ENCODE measurements around the gene NDUFB7.
A peak's percentile ranks its signal among the peaks of the same experiment; 100 is the strongest.

NDUFB7 gene

GRCh38 chr19:14559916-14560775, 11.7 kb downstream of the NDUFB7 start:
- no peak for DNase-seq (ENCODE audit: low spot score)
- in situ Hi-C loops (cut with MboI; ENCODE audit: low sequenced_read_pairs, unreplicated experiment): loop anchor here (25.0 kb wide), 2 partner anchors 327 to 552 kb away; partner anchors contain the start of genes OR7A17 and SYDE1
- no peak for TF ChIP-seq CTCF (IDR thresholded peaks at IDR 0.05; ENCODE audit: borderline replicate concordance, control extremely low read depth, extremely low read depth, insufficient read depth, missing control alignments)

GRCh38 chr19:14558370-14559066, 13.3 kb downstream of the NDUFB7 start:
- no peak for TF ChIP-seq CTCF (IDR thresholded peaks at IDR 0.05; ENCODE audit: borderline replicate concordance, control extremely low read depth, extremely low read depth, insufficient read depth, missing control alignments)
- DNase-seq (ENCODE audit: low spot score): no peak
- in situ Hi-C loops (cut with MboI; ENCODE audit: low sequenced_read_pairs, unreplicated experiment): loop anchor here (25.0 kb wide), 2 partner anchors 329 to 554 kb away; partner anchors contain the start of genes OR7A17 and SYDE1

- DNase-seq (ENCODE audit: low spot score): peak; percentile 94
- in situ Hi-C loops (cut with MboI; ENCODE audit: low sequenced_read_pairs, unreplicated experiment): loop anchor here (25.0 kb wide), 2 partner anchors 331 to 556 kb away; partner anchors contain the start of genes OR7A17 and SYDE1
- TF ChIP-seq CTCF (IDR thresholded peaks at IDR 0.05; ENCODE audit: borderline replicate concordance, control extremely low read depth, extremely low read depth, insufficient read depth, missing control alignments): peak; percentile 96
These were observed 15.1 kb downstream of the NDUFB7 start for GRCh38 chr19:14556662-14557188.

GRCh38 chr19:14555918-14556661, 15.8 kb downstream of the NDUFB7 start:
- in situ Hi-C loops (cut with MboI; ENCODE audit: low sequenced_read_pairs, unreplicated experiment): loop anchor here (25.0 kb wide), 2 partner anchors 331 to 556 kb away; partner anchors contain the start of genes OR7A17 and SYDE1
- peak; percentile 17 for DNase-seq (ENCODE audit: low spot score)
- TF ChIP-seq CTCF (IDR thresholded peaks at IDR 0.05; ENCODE audit: borderline replicate concordance, control extremely low read depth, extremely low read depth, insufficient read depth, missing control alignments): no peak

- no peak for TF ChIP-seq CTCF (IDR thresholded peaks at IDR 0.05; ENCODE audit: borderline replicate concordance, control extremely low read depth, extremely low read depth, insufficient read depth, missing control alignments)
- DNase-seq (ENCODE audit: low spot score): no peak
- in situ Hi-C loops (cut with MboI; ENCODE audit: low sequenced_read_pairs, unreplicated experiment): loop anchor here (25.0 kb wide), 2 partner anchors 333 to 558 kb away; partner anchors contain the start of genes OR7A17 and SYDE1
These were observed 17.5 kb downstream of the NDUFB7 start for GRCh38 chr19:14554382-14554812.

GRCh38 chr19:14553939-14554243, 18.0 kb downstream of the NDUFB7 start:
- TF ChIP-seq CTCF (IDR thresholded peaks at IDR 0.05; ENCODE audit: borderline replicate concordance, control extremely low read depth, extremely low read depth, insufficient read depth, missing control alignments): no peak
- DNase-seq (ENCODE audit: low spot score): no peak
- in situ Hi-C loops (cut with MboI; ENCODE audit: low sequenced_read_pairs, unreplicated experiment): loop anchor here (25.0 kb wide), 2 partner anchors 333 to 558 kb away; partner anchors contain the start of genes OR7A17 and SYDE1
